PC-9 (cell line): ENCODE results near the gene PHYH. TPM values are rescaled to one million over a fixed set of nuclear protein-coding genes. Genes with fewer than 3 reads are reported as not detected.

Experiments used
- BruUV-seq: library from RNA; stranded (reverse); fragments of 400-500 nt; replicated peaks from 2 replicates; lab custom pipeline; 2021; lab: Mats Ljungman, UMichigan
- CTCF ChIA-PET: fragments of 300-600 bp; sonication (Branson Sonifier 250); formaldehyde crosslinking; loops from one replicate; lab custom pipeline; 2022; ENCODE audit warnings: antibody characterized with exemption; lab: Charles Lee
- POLR2A ChIA-PET: fragments of 300-600 bp; sonication (Branson Sonifier 250); formaldehyde crosslinking; loops from one replicate; lab custom pipeline; 2022; ENCODE audit warnings: antibody characterized with exemption; ENCODE audit not compliant: unreplicated experiment; lab: Charles Lee
- DNase-seq, 2 experiments: peaks; one replicate each; pipeline versions ENCODE4 v3.0.0 to v3.0.0-alpha.2; 2015 to 2022; ENCODE audit warnings: mixed read lengths in 1 of 2
- H2AFZ ChIP-seq: fragments of 200-600 bp; sonication (generic); 2 replicates; pipeline ENCODE4 v1.8.1; 2017; ENCODE audit warnings: antibody characterized with exemption
- H3F3A ChIP-seq: fragments of 200-600 bp; sonication (generic); 2 replicates; pipeline ENCODE4 v1.8.1; 2017; ENCODE audit warnings: antibody characterized with exemption, mild to moderate bottlenecking, low read depth; ENCODE audit not compliant: insufficient read depth
- H3K27ac ChIP-seq: fragments of 200-600 bp; sonication (generic); 2 replicates; pipeline ENCODE4 v1.6.1; 2016; ENCODE audit warnings: mixed run types
- H3K27me3 ChIP-seq: fragments of 200-600 bp; sonication (generic); 2 replicates; pipeline ENCODE4 v1.6.1; 2016; ENCODE audit warnings: low read depth, mixed run types; ENCODE audit not compliant: insufficient read depth
- H3K36me3 ChIP-seq: fragments of 200-600 bp; sonication (generic); 2 replicates; pipeline ENCODE4 v1.6.1; 2016; ENCODE audit warnings: low read depth, mixed run types
- H3K4me1 ChIP-seq: fragments of 200-600 bp; sonication (generic); replicated peaks from 2 replicates; pipeline ENCODE4 v1.6.1; 2016; ENCODE audit warnings: mixed run types; ENCODE audit not compliant: insufficient read depth
- H3K4me2 ChIP-seq: fragments of 200-600 bp; sonication (generic); 2 replicates; pipeline ENCODE4 v1.6.1; 2017; ENCODE audit warnings: mixed run types
- H3K4me3 ChIP-seq: fragments of 200-600 bp; sonication (generic); 2 replicates; pipeline ENCODE4 v1.6.1; 2016; ENCODE audit warnings: mixed run types
- H3K79me2 ChIP-seq: fragments of 200-600 bp; sonication (generic); 2 replicates; pipeline ENCODE4 v1.6.1; 2017; ENCODE audit warnings: low read depth, mixed run types
- H3K9me2 ChIP-seq: fragments of 200-600 bp; sonication (generic); 2 replicates; pipeline ENCODE4 v1.8.1; 2017; ENCODE audit warnings: mild to moderate bottlenecking; ENCODE audit not compliant: insufficient read depth
- H3K9me3 ChIP-seq: fragments of 200-600 bp; sonication (generic); 2 replicates; pipeline ENCODE4 v1.8.1; 2016; ENCODE audit warnings: low read depth; ENCODE audit not compliant: insufficient read depth
- H4K20me1 ChIP-seq: fragments of 200-600 bp; sonication (generic); 2 replicates; pipeline ENCODE4 v1.8.1; 2017; ENCODE audit not compliant: insufficient read depth
- CTCF ChIP-seq: fragments of 200-600 bp; sonication (generic); conservative IDR thresholded peaks from 2 replicates; pipeline ENCODE4 v1.6.1; 2017; ENCODE audit warnings: mixed run types, antibody characterized with exemption, mild to moderate bottlenecking, moderate library complexity
- EZH2 ChIP-seq: fragments of 200-600 bp; sonication (generic); IDR thresholded peaks from 2 replicates; pipeline ENCODE4 v1.8.0; 2017; ENCODE audit warnings: antibody characterized with exemption, low read depth
- intact Hi-C: fragments of 100-400 bp; cut with micrococcal nuclease; formaldehyde crosslinking; loops from one replicate; pipeline ENCODE4 v1.10.0; 2022; ENCODE audit not compliant: unreplicated experiment
- total RNA-seq: library from RNA; stranded (reverse); gene quantifications from 2 replicates; pipeline ENCODE4 v1.2.3, GENCODE V29; 2021

Gene PHYH
- total RNA-seq, 1 experiment from 2014 or later: 16.5 TPM

- no peak for DNase-seq
- no peaks in the 10 kb centered on the region for H3K36me3 ChIP-seq
- POLR2A ChIA-PET: no interaction called here
- CTCF ChIA-PET: no interaction called here
- H3F3A ChIP-seq: no peaks in the 10 kb centered on the region; the same call in 1 of the 2 replicates
- no peaks in the 10 kb centered on the region for H3K9me3 ChIP-seq
- TF ChIP-seq EZH2 (no peak), CTCF (no peak)
- BruUV-seq: no TSS peak
- no peak overlapping the region for H3K4me3 ChIP-seq
- H3K27me3 ChIP-seq: no peaks in the 10 kb centered on the region
- no peak overlapping the region for H2AFZ ChIP-seq
- H4K20me1 ChIP-seq: no peaks in the 10 kb centered on the region
- H3K27ac ChIP-seq: no peak overlapping the region
- no peaks in the 10 kb centered on the region for H3K79me2 ChIP-seq
- H3K9me2 ChIP-seq: no peaks in the 10 kb centered on the region
- H3K4me2 ChIP-seq: no peak overlapping the region
- H3K4me1 ChIP-seq: no peaks in the 10 kb centered on the region
- intact Hi-C loops: no loop called here
These were observed 11.3 kb upstream of the PHYH start for GRCh38 chr10:13311177-13311575.

GRCh38 chr10:13310518-13311176 lies 10.8 kb upstream of the PHYH start:
- Histone ChIP-seq H4K20me1 (no peaks in the 10 kb centered on the region), H3K9me3 (no peaks in the 10 kb centered on the region), H3K4me2 (no peak overlapping the region), H3K36me3 (no peaks in the 10 kb centered on the region), H3K27me3 (no peaks in the 10 kb centered on the region), H3K4me3 (no peak overlapping the region), H3K4me1 (no peaks in the 10 kb centered on the region), H2AFZ (no peak overlapping the region), H3K9me2 (no peaks in the 10 kb centered on the region), H3K27ac (no peak overlapping the region), H3F3A (no peaks in the 10 kb centered on the region), H3K79me2 (no peaks in the 10 kb centered on the region)
- no peak for DNase-seq
- TF ChIP-seq CTCF: no peak
- no peak for TF ChIP-seq EZH2
- intact Hi-C loops: no loop called here
- POLR2A ChIA-PET: no interaction called here
- no TSS peak for BruUV-seq
- CTCF ChIA-PET: no interaction called here

GRCh38 chr10:13309792-13310191 lies 9.9 kb upstream of the PHYH start:
- ChIA-PET CTCF (no interaction called here), POLR2A (no interaction called here)
- DNase-seq: no peak
- TF ChIP-seq EZH2 (no peak), CTCF (no peak)
- Histone ChIP-seq H4K20me1 (no peaks in the 10 kb centered on the region), H3K27ac (no peak overlapping the region), H3K9me2 (no peaks in the 10 kb centered on the region), H3K4me2 (no peak overlapping the region), H3K36me3 (no peaks in the 10 kb centered on the region), H3K27me3 (no peaks in the 10 kb centered on the region), H2AFZ (no peak overlapping the region), H3K4me1 (no peaks in the 10 kb centered on the region), H3K9me3 (no peaks in the 10 kb centered on the region), H3K79me2 (no peaks in the 10 kb centered on the region), H3F3A (no peaks in the 10 kb centered on the region), H3K4me3 (no peak overlapping the region)
- intact Hi-C loops: no loop called here
- no TSS peak for BruUV-seq
